Hepatocyte (in vitro differentiated cells): Measurements from ENCODE around the gene ARMC7. TPM values are rescaled to one million over a fixed set of nuclear protein-coding genes. Genes with fewer than 3 reads are reported as not detected.

Experiments used
- DNase-seq: peaks from one replicate; pipeline ENCODE4 v3.0.0-alpha.2; 2016; ENCODE audit warnings: low spot score
- H2AFZ ChIP-seq: fragments of 200-600 bp; sonication (generic); 2 replicates; pipeline ENCODE4 v1.6.0; 2016; ENCODE audit warnings: antibody characterized with exemption, mild to moderate bottlenecking
- H3K27ac ChIP-seq: fragments of 200-600 bp; sonication (generic); 2 replicates; pipeline ENCODE4 v1.5.1; 2016; ENCODE audit warnings: mild to moderate bottlenecking
- H3K27me3 ChIP-seq: fragments of 200-600 bp; sonication (generic); 2 replicates; pipeline ENCODE4 v1.6.1; 2016
- H3K36me3 ChIP-seq: fragments of 200-600 bp; sonication (generic); replicated peaks from 2 replicates; pipeline ENCODE4 v1.5.1; 2016; ENCODE audit warnings: low read depth; ENCODE audit not compliant: insufficient read depth
- H3K4me1 ChIP-seq: fragments of 200-600 bp; sonication (generic); 2 replicates; pipeline ENCODE4 v1.5.1; 2016; ENCODE audit warnings: mild to moderate bottlenecking, moderate library complexity; ENCODE audit not compliant: insufficient read depth
- H3K4me2 ChIP-seq: fragments of 200-600 bp; sonication (generic); 2 replicates; pipeline ENCODE4 v1.6.0; 2016
- H3K4me3 ChIP-seq: fragments of 200-600 bp; sonication (generic); 2 replicates; pipeline ENCODE4 v1.5.1; 2016; ENCODE audit warnings: mild to moderate bottlenecking
- H3K79me2 ChIP-seq: fragments of 200-600 bp; sonication (generic); 2 replicates; pipeline ENCODE4 v1.6.0; 2017; ENCODE audit warnings: mild to moderate bottlenecking
- H3K9me2 ChIP-seq: fragments of 200-600 bp; sonication (generic); replicated peaks from 2 replicates; pipeline ENCODE4 v1.6.0; 2017; ENCODE audit warnings: mild to moderate bottlenecking; ENCODE audit not compliant: insufficient read depth
- H3K9me3 ChIP-seq: fragments of 200-600 bp; sonication (generic); 2 replicates; pipeline ENCODE4 v1.5.1; 2016; ENCODE audit warnings: low read depth, mild to moderate bottlenecking
- H4K20me1 ChIP-seq: fragments of 200-600 bp; sonication (generic); 2 replicates; pipeline ENCODE4 v1.6.0; 2016; ENCODE audit warnings: mild to moderate bottlenecking; ENCODE audit not compliant: insufficient read depth, poor library complexity, severe bottlenecking
- EZH2 ChIP-seq: fragments of 200-600 bp; sonication (generic); IDR thresholded peaks from 2 replicates; pipeline ENCODE4 v1.6.1; 2016; ENCODE audit warnings: antibody characterized with exemption, mild to moderate bottlenecking, borderline replicate concordance
- EZH2phosphoT487 ChIP-seq: fragments of 200-600 bp; sonication (generic); IDR thresholded peaks from one replicate; pipeline ENCODE4 v1.6.1; 2018; ENCODE audit warnings: antibody characterized with exemption, mild to moderate bottlenecking, low read depth, moderate library complexity; ENCODE audit not compliant: unreplicated experiment, severe bottlenecking
- WGBS: methylation state at CpG from one replicate; pipeline ENCODE4 v1.1.6; 2016; ENCODE audit warnings: low lambda C conversion rate; ENCODE audit errors: missing lambda C conversion rate; 5-methylcytosine and 5-hydroxymethylcytosine counted together
- polyA plus RNA-seq: library from polyadenylated mRNA; unstranded; fragments of >200 nt; fragmentation: Nextera tagmentation; extraction: Ambion mirVana; gene quantifications from 2 replicates; pipeline ENCODE4 v1.2.1, GENCODE V29; 2016
- total RNA-seq: library from RNA; depleted of rRNA; stranded (reverse); fragments of >200 nt; gene quantifications from 2 replicates; pipeline ENCODE4 v1.2.3, GENCODE V29; 2014
- TF ChIP-seq, protein P1 (sequence below): fragments of 200-600 bp; sonication (generic); IDR thresholded peaks from 2 replicates; pipeline ENCODE4 v1.5.1; 2016; ENCODE audit warnings: antibody characterized with exemption, mild to moderate bottlenecking; ENCODE audit not compliant: poor library complexity

The ARMC7 gene
- total and polyA plus RNA-seq, 2 experiments from 2014 or later = 3.5 to 4.0 TPM

DNA sequence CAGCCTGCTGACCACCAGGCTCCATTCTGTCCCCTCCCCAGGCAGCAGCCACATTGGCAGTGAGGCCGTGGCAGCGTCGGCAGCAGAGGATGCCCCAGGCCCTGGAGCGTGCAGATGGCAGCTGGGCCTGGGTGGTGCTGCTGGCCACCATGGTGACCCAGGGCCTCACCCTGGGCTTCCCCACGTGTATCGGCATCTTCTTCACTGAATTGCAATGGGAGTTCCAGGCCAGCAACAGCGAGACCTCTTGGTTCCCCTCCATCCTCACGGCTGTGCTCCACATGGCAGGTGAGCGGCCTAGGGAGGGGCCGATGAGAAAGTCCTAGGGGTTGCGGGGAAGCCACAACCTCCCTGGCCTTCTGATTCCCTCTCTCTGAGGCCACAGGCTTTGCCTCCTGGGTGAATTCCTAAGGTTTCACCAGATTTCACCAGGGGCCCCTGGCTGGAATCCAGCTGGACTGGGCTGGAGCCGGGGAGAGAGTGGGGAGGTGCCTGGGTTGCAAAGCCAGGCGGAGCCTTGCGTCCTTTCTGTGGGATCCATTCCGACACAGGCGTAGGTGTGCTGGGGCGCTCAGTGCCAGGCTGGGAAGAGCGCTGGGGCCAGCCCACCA is 16.1 kb upstream of the ARMC7 start:
- peaks cover 46% of the 10 kb centered on the region for H3K79me2 ChIP-seq
- H2AFZ ChIP-seq = no peak overlapping the region
- H3K4me3 ChIP-seq = no peak overlapping the region
- no peaks in the 10 kb centered on the region for H3K36me3 ChIP-seq
- TF ChIP-seq EZH2phosphoT487 (no peak), EZH2 (no peak)
- TF ChIP-seq, protein P1, sequence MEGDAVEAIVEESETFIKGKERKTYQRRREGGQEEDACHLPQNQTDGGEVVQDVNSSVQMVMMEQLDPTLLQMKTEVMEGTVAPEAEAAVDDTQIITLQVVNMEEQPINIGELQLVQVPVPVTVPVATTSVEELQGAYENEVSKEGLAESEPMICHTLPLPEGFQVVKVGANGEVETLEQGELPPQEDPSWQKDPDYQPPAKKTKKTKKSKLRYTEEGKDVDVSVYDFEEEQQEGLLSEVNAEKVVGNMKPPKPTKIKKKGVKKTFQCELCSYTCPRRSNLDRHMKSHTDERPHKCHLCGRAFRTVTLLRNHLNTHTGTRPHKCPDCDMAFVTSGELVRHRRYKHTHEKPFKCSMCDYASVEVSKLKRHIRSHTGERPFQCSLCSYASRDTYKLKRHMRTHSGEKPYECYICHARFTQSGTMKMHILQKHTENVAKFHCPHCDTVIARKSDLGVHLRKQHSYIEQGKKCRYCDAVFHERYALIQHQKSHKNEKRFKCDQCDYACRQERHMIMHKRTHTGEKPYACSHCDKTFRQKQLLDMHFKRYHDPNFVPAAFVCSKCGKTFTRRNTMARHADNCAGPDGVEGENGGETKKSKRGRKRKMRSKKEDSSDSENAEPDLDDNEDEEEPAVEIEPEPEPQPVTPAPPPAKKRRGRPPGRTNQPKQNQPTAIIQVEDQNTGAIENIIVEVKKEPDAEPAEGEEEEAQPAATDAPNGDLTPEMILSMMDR = no peak
- DNase-seq = no peak
- 86% methylated on average over 18 of the region's 18 CpGs for WGBS
- H3K27me3 ChIP-seq = no peaks in the 10 kb centered on the region
- H4K20me1 ChIP-seq = no peaks in the 10 kb centered on the region
- H3K4me2 ChIP-seq = peak overlapping the region; percentile 91
- H3K4me1 ChIP-seq = peaks cover 55% of the 10 kb centered on the region
- peak overlapping the region; percentile 99 for H3K27ac ChIP-seq
- H3K9me3 ChIP-seq = no peaks in the 10 kb centered on the region
- no peaks in the 10 kb centered on the region for H3K9me2 ChIP-seq

DNA sequence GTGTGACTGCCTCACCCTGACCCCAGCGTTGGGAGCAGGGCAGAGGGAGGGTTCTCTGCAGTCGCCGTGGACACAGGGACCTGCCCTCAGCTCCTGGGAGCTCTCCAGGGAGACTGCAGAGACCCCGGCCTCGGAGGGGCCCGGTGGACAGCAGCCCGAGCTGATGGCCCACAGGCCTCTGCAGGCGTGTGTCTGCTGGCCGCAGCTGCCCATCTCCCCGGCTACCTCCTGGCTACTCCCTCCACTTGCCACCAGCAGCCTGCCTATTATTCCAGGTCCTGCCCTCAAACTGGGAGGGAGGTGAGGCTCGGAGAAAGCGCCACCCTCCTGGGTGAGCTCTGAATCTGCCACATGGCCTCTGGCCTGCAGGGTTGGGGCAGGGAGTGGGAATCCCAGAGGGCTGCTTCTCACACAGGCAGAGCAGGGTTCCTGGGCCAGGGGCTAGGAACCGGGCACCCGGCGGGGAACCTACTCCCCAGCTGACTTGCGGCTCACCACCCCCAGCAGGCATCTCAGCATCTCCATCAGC is 14.8 kb upstream of the ARMC7 start:
- Histone ChIP-seq H4K20me1 (no peaks in the 10 kb centered on the region), H3K4me3 (no peak overlapping the region), H2AFZ (no peak overlapping the region), H3K9me3 (no peaks in the 10 kb centered on the region), H3K27ac (peak overlapping the region; percentile 99), H3K27me3 (no peaks in the 10 kb centered on the region), H3K9me2 (no peaks in the 10 kb centered on the region), H3K4me1 (peaks cover 46% of the 10 kb centered on the region), H3K79me2 (peaks cover 33% of the 10 kb centered on the region), H3K36me3 (no peaks in the 10 kb centered on the region), H3K4me2 (no peak overlapping the region)
- WGBS = 86% methylated on average over 16 of the region's 16 CpGs
- no peak for DNase-seq
- TF ChIP-seq, protein P1 = no peak
- TF ChIP-seq EZH2 (no peak), EZH2phosphoT487 (no peak)

DNA sequence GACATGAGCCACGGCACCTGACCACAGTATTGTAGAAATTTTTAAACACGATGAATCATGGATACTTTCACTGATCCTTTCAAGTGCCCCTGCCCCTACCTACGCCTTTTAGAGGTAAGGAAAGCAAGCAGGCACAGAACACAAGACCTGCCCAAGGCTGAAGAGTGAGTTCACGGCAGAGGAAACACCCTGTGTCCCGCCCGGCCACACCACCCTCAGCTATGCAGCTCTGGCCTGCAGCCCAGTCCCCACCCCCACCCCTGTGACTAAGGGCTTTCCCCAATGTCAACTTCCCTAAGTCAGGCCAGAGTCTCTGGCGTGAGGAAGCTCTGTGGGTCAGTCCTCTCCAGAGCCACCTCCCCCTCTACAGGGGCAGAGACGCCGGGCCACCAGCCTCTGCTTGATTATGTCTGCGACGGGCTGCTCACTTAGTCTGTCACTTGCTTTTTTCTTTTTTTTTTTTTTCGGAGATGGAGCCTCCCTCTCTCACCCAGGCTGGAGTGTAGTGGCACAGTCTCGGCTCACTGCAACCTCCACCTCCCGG is 13.6 kb upstream of the ARMC7 start:
- peaks cover 24% of the 10 kb centered on the region for H3K79me2 ChIP-seq

More for the DNA sequence above, 13.6 kb upstream of the ARMC7 start:
- Histone ChIP-seq H3K4me3 (no peak overlapping the region), H2AFZ (no peak overlapping the region), H3K9me3 (no peaks in the 10 kb centered on the region), H3K27ac (peak overlapping the region; percentile 99), H3K27me3 (no peaks in the 10 kb centered on the region), H3K4me2 (no peak overlapping the region), H4K20me1 (no peaks in the 10 kb centered on the region), H3K4me1 (peaks cover 34% of the 10 kb centered on the region), H3K36me3 (no peaks in the 10 kb centered on the region), H3K9me2 (no peaks in the 10 kb centered on the region)
- WGBS = 49% methylated on average over 13 of the region's 14 CpGs
- no peak for TF ChIP-seq EZH2phosphoT487
- TF ChIP-seq, protein P1 = no peak
- TF ChIP-seq EZH2 = no peak
- peak; percentile 92 for DNase-seq
